ENCODE results near the gene PGM3.

PGM3 gene

GRCh38 chr6:83182114-83182513 lies 11.0 kb downstream of the PGM3 start:
- peaks cover 86% of the 10 kb centered on the region for H3K36me3 ChIP-seq (ENCODE audit: insufficient read depth, insufficient read length, low read length)
- TF ChIP-seq SUZ12 (IDR thresholded peaks at IDR 0.05; ENCODE audit: extremely low read depth, insufficient read depth, insufficient read length) (no peak), ZNF274 (IDR thresholded peaks at IDR 0.05; ENCODE audit: low read depth, low read length) (no peak), YY1 (IDR thresholded peaks at IDR 0.05; ENCODE audit: insufficient read depth, insufficient read length) (no peak)
- H3K9ac ChIP-seq (ENCODE audit: insufficient read length, low read depth): no peak overlapping the region
- no peaks in the 10 kb centered on the region for H3K27me3 ChIP-seq (ENCODE audit: insufficient read depth, insufficient read length)
- H3K4me3 ChIP-seq (ENCODE audit: insufficient read length, low read depth): no peak overlapping the region
- no peak for DNase-seq (ENCODE audit: low read depth, low spot score)
- no peaks in the 10 kb centered on the region for H3K4me1 ChIP-seq (ENCODE audit: insufficient read depth, insufficient read length)
- H3K9me3 ChIP-seq (ENCODE audit: insufficient read depth, low read length): no peaks in the 10 kb centered on the region

GRCh38 chr6:83180426-83180950 lies 12.6 kb downstream of the PGM3 start:
- H3K4me1 ChIP-seq (ENCODE audit: insufficient read depth, insufficient read length): no peaks in the 10 kb centered on the region
- no peak overlapping the region for H3K4me3 ChIP-seq (ENCODE audit: insufficient read length, low read depth)
- TF ChIP-seq YY1 (IDR thresholded peaks at IDR 0.05; ENCODE audit: insufficient read depth, insufficient read length): no peak
- no peak overlapping the region for H3K9ac ChIP-seq (ENCODE audit: insufficient read length, low read depth)
- H3K9me3 ChIP-seq (ENCODE audit: insufficient read depth, low read length): no peaks in the 10 kb centered on the region
- no peak for DNase-seq (ENCODE audit: low read depth, low spot score)
- H3K27me3 ChIP-seq (ENCODE audit: insufficient read depth, insufficient read length): no peaks in the 10 kb centered on the region
- peaks cover 84% of the 10 kb centered on the region for H3K36me3 ChIP-seq (ENCODE audit: insufficient read depth, insufficient read length, low read length)

- Histone ChIP-seq H3K4me3 (ENCODE audit: insufficient read length, low read depth) (no peak overlapping the region), H3K4me1 (ENCODE audit: insufficient read depth, insufficient read length) (no peaks in the 10 kb centered on the region), H3K9ac (ENCODE audit: insufficient read length, low read depth) (no peak overlapping the region), H3K9me3 (ENCODE audit: insufficient read depth, low read length) (no peaks in the 10 kb centered on the region), H3K27me3 (ENCODE audit: insufficient read depth, insufficient read length) (no peaks in the 10 kb centered on the region), H3K36me3 (ENCODE audit: insufficient read depth, insufficient read length, low read length) (peaks cover 78% of the 10 kb centered on the region)
- DNase-seq (ENCODE audit: low read depth, low spot score): no peak
- TF ChIP-seq YY1 (IDR thresholded peaks at IDR 0.05; ENCODE audit: insufficient read depth, insufficient read length) (no peak), ZNF274 (IDR thresholded peaks at IDR 0.05; ENCODE audit: low read depth, low read length) (no peak), SUZ12 (IDR thresholded peaks at IDR 0.05; ENCODE audit: extremely low read depth, insufficient read depth, insufficient read length) (no peak)
Observed at GRCh38 chr6:83176246-83176645, 16.8 kb downstream of the PGM3 start.

- TF ChIP-seq YY1 (IDR thresholded peaks at IDR 0.05; ENCODE audit: insufficient read depth, insufficient read length) (no peak), SUZ12 (IDR thresholded peaks at IDR 0.05; ENCODE audit: extremely low read depth, insufficient read depth, insufficient read length) (no peak), ZNF274 (IDR thresholded peaks at IDR 0.05; ENCODE audit: low read depth, low read length) (no peak)
- Histone ChIP-seq H3K27me3 (ENCODE audit: insufficient read depth, insufficient read length) (no peaks in the 10 kb centered on the region), H3K36me3 (ENCODE audit: insufficient read depth, insufficient read length, low read length) (peaks cover 82% of the 10 kb centered on the region), H3K9ac (ENCODE audit: insufficient read length, low read depth) (no peak overlapping the region), H3K4me1 (ENCODE audit: insufficient read depth, insufficient read length) (no peaks in the 10 kb centered on the region), H3K9me3 (ENCODE audit: insufficient read depth, low read length) (no peaks in the 10 kb centered on the region), H3K4me3 (ENCODE audit: insufficient read length, low read depth) (no peak overlapping the region)
- no peak for DNase-seq (ENCODE audit: low read depth, low spot score)
Observed at GRCh38 chr6:83169511-83169910, 23.6 kb downstream of the PGM3 start.

- H3K4me1 ChIP-seq (ENCODE audit: insufficient read depth, insufficient read length): no peaks in the 10 kb centered on the region
- TF ChIP-seq SUZ12 (IDR thresholded peaks at IDR 0.05; ENCODE audit: extremely low read depth, insufficient read depth, insufficient read length) (no peak), YY1 (IDR thresholded peaks at IDR 0.05; ENCODE audit: insufficient read depth, insufficient read length) (no peak), ZNF274 (IDR thresholded peaks at IDR 0.05; ENCODE audit: low read depth, low read length) (no peak)
- H3K36me3 ChIP-seq (ENCODE audit: insufficient read depth, insufficient read length, low read length): peaks cover 78% of the 10 kb centered on the region
- no peak overlapping the region for H3K9ac ChIP-seq (ENCODE audit: insufficient read length, low read depth)
- no peak for DNase-seq (ENCODE audit: low read depth, low spot score)
- H3K9me3 ChIP-seq (ENCODE audit: insufficient read depth, low read length): no peaks in the 10 kb centered on the region
- H3K4me3 ChIP-seq (ENCODE audit: insufficient read length, low read depth): no peak overlapping the region
- H3K27me3 ChIP-seq (ENCODE audit: insufficient read depth, insufficient read length): no peaks in the 10 kb centered on the region
Observed at GRCh38 chr6:83169106-83169505, 24.0 kb downstream of the PGM3 start.

GRCh38 chr6:83168556-83168955 lies 24.5 kb downstream of the PGM3 start:
- Histone ChIP-seq H3K9ac (ENCODE audit: insufficient read length, low read depth) (no peak overlapping the region), H3K27me3 (ENCODE audit: insufficient read depth, insufficient read length) (no peaks in the 10 kb centered on the region), H3K4me1 (ENCODE audit: insufficient read depth, insufficient read length) (no peaks in the 10 kb centered on the region), H3K36me3 (ENCODE audit: insufficient read depth, insufficient read length, low read length) (peaks cover 77% of the 10 kb centered on the region), H3K4me3 (ENCODE audit: insufficient read length, low read depth) (no peak overlapping the region), H3K9me3 (ENCODE audit: insufficient read depth, low read length) (no peaks in the 10 kb centered on the region)
- no peak for DNase-seq (ENCODE audit: low read depth, low spot score)
- TF ChIP-seq SUZ12 (IDR thresholded peaks at IDR 0.05; ENCODE audit: extremely low read depth, insufficient read depth, insufficient read length): no peak
- TF ChIP-seq YY1 (IDR thresholded peaks at IDR 0.05; ENCODE audit: insufficient read depth, insufficient read length): no peak
- TF ChIP-seq ZNF274 (IDR thresholded peaks at IDR 0.05; ENCODE audit: low read depth, low read length): no peak

GRCh38 chr6:83167726-83168278 lies 25.3 kb downstream of the PGM3 start:
- H3K4me1 ChIP-seq (ENCODE audit: insufficient read depth, insufficient read length): no peaks in the 10 kb centered on the region
- DNase-seq (ENCODE audit: low read depth, low spot score): no peak
- TF ChIP-seq SUZ12 (IDR thresholded peaks at IDR 0.05; ENCODE audit: extremely low read depth, insufficient read depth, insufficient read length) (no peak), ZNF274 (IDR thresholded peaks at IDR 0.05; ENCODE audit: low read depth, low read length) (no peak), YY1 (IDR thresholded peaks at IDR 0.05; ENCODE audit: insufficient read depth, insufficient read length) (no peak)
- H3K27me3 ChIP-seq (ENCODE audit: insufficient read depth, insufficient read length): no peaks in the 10 kb centered on the region
- peaks cover 72% of the 10 kb centered on the region for H3K36me3 ChIP-seq (ENCODE audit: insufficient read depth, insufficient read length, low read length)
- no peaks in the 10 kb centered on the region for H3K9me3 ChIP-seq (ENCODE audit: insufficient read depth, low read length)
- no peak overlapping the region for H3K4me3 ChIP-seq (ENCODE audit: insufficient read length, low read depth)
- H3K9ac ChIP-seq (ENCODE audit: insufficient read length, low read depth): no peak overlapping the region

Data from NT2/D1 (cell line).